Measurements from ENCODE around the gene ATP7B.
"Not testable (repeated sequence)": the region's sequence is repeated elsewhere in the genome, so short reads cannot be mapped to it uniquely, and the experiment has no call there.

ATP7B gene

DNA sequence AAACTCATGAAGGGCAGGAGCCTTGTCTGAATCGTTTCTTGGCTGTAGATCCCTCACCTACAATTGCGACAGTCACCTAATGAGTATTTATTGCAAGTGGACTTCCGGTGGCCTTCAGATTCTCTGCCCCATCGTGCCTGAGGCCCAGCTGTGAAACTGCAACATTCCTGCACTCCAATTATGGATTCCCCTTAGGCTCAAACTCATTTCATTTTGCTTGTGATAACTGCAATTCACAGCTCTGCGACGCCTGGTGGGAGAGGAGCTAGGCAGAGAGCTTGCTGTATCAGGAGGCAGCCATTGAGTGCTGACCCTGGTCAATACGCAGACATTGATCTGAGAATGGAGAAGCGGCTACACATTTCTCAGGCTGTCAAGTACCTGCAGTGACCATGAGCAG, 90.5 kb downstream of the ATP7B start:
- no peak for DNase-seq

DNA sequence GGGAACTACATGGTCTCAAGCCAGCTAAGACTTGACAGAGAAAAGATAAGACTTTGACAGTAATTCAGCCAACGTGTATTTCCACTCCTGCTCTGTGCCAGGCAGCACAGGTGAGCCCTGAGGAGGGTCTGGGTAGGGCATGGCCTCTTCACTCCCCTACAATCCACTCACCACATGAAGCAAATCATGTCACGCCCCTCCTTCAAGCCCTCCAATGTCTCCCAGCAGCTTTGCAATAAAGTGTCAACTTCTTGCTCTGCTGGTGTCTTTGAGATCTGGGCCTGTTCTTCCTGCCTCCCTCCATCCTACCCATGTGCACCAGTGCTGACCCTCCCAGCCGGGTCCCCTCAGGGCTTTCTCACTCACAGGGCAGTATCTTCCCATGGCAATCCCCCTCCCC, 91.0 kb downstream of the ATP7B start:
- DNase-seq = no peak

DNA sequence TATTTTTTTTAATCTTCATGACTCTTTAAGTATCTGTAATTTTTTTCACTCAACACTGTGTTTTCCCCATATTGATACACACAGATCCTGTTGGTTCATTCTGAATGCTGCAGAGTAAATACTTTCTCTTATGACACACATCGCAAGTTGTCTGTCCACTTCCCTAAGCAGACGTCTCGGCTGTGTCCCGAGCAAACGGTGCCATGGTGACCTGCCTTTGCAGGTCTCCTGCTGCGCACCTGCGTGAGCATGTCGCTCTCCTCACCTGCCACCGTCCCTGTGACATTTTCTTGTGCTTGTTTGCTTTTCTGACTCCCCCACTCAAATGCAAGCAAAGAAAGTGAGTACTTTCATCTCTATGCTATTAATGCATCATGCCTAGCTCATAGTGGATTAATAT, 91.7 kb downstream of the ATP7B start:
- DNase-seq = no peak

DNA sequence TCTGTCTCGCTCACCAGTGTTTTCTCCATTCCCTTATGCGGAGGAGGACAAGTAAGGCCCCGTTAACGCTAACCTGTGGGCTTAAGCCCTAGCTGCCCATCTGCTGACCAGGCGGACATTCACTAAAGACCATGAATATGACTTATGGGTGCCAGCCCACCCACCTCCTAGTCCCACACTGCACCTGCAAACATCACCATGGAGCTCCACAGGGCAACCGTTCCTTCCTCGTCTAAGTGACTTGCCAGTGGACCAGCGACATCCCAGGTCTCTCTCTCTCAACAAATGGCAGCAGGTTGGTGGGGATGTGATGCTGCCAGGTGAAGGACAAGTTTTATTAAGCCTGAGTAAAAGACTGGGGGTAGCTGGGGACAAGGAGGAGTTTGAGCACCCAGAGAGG, 94.3 kb downstream of the ATP7B start:
- no peak for DNase-seq

DNA sequence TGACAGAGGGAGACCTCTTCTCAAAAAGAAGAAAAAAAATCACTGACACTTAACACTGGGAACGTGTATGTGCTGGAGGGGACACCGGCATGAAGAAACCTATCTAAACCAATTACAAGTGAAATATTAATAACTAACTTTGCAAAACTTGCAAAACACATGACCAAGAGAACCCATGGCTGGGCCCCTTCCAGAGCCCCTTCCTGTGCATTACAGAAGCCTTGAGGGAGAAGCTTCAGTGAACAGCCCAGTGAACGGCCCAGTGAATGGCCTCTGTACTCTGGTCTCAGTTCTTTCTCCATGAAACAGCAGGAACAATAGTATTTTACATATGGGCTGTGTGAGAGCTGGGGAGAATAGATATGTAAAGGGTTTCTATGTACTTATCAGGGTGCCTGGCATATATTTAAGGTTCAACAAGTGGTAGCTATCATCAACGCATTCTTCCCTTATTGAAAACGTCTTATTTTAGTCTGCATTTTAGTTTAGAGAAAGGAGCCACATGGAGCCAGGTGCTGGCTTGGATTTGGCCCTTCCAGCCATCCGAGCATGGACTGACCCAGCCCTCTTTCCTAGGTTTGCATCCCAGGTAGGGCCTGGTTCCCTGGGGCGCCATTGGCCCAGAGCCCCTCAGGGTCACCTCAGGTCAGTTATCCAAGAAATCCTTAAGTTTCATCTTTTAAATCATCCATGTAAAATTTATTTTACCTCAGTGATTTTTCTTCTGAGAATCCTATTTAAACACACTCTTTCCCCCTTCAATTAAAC, 95.0 kb downstream of the ATP7B start:
- DNase-seq = no peak

DNA sequence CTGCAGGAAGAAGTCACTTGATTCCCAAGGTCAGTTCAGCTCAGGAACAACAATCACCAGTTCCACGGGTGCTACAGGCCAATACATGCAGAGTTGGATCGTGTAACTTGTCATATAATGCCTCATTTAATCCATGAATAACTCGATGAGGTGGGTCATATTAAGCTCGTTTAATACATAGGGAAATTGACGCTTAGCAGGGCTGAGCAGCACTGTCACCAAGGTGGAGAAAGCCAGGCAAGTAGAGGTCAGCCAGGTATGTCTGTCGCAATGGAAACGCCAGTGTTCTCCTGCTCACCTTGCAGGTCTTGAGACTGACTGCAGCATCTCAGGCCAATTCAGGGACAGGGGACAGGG, 97.1 kb downstream of the ATP7B start:
- DNase-seq = no peak

DNA sequence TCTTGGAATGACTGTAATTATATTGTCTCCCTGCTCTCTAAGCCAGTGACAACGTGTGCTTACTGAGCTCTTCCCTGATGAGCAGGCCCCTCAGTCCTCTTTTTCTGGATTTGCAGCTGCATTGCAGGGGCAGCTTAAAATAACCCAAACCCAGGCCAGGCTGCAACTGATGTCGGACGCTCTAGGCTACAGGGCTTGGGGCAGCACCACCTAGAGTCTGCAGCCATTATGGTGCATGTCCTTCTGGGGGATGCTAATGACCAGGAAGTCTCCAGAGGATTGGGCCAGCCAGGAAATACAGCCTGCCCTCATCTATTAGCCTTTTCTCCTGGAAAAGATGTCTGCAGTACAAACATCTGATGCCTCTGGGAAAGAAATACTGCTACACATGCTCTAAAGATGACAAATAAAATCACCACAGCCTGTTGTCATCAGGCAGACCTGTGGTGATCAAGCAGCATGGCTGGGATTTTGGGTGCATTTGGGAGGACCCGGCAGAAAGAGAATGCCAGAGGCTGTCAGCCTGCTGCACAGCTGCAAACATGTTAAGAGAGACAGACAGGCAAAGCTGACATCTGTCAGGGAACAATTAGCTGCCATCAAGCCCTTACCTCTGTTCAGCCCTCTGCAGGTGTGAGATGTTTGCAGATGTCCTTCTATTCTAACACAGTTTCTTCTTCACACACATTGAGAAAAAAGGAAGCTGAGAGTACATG, 97.7 kb downstream of the ATP7B start:
- peak in 1 of 2 experiments; percentile 50 for DNase-seq

DNA sequence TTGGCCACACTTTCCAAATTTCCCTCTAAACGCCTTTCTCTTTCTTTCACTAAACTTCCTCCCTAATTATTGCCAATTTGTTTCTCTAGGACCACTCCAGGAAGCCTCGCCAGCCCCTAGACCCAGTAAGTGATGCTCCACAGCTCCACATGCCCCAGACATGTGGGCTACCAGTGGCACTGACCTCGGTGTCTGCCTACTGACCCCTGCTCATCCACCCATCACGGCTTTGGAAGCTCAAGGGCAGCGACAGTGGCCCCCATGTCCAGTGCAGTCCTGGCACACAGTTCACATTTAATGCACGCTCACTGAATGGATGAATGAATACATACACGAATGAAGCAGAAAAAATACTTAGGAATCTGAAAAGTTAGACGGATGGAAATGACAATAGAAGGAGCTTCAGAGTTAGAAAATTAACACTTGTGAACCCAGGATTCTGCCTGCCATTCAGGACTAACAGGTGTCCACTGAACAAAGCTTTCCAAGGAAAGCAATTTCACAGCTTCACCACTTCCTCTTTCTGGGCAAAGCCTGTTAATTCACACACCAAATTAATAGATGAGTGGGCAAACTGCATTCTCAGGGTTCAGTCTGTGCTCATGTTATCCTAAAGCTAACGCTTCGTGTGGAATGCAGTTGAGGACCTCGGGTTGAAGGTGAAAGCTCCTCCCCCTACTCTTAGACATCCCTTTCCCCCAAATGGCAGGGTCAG, 98.6 kb downstream of the ATP7B start:
- DNase-seq = no peak

DNA sequence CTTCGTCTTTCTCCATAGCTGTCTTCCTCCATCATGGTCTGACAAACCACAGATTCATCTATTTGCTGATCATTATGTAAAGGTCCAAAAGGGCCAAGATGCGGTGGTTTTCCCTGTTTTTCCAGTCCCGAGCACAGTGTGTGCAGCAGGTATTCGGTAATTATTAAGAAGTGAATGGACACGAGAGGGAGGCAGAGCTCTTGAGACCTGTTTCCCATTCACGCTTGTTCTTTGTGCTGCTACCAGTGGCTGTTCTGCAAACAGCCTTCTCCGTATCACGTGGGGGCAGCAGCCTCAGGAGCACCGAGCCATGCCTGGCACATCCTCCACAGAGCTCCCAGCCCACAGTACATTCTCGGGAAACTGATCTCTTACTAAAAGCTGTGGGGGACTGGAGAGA, 99.2 kb downstream of the ATP7B start:
- peak; percentile 62 to 73 for DNase-seq

DNA sequence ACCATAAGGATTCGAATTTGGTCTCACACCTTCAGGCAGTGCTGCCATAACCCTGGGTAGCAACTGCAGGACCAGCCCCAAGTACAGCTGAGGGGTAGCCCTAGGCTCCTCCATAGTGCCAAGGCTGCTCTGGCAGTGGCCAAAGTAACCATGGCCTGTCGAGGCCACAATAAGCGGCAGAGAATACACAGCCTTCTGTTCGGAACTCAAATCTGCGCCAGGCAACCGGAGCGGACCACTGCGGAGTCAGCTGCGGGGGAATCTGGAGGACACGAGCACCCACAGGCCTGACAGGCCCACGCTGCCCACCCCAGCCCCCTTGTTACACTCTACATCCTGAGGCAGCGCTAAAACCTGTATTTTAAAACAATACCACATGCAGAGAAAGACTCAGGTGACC, 100.7 kb downstream of the ATP7B start:
- no peak for DNase-seq

DNA sequence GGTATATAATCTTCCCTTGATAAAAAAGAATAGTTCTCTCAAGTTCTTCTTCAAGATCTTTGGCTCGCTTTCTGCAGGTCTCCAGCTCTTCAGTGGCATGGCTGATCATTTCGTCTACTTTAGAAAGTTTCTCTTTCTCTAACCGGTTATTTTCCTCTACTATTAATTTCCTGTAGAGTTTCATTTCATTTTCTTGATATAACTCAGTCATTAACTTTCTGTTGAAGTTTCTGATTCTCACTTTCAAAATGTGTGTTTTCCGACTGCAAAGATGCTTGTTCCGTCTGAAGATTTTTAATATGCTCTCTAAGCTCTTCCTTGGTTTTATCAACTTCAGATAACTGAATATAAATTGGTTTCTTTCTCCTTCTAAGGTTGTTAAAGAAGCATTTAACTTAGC, 102.0 kb downstream of the ATP7B start:
- not testable (repeated sequence) for DNase-seq

DNA sequence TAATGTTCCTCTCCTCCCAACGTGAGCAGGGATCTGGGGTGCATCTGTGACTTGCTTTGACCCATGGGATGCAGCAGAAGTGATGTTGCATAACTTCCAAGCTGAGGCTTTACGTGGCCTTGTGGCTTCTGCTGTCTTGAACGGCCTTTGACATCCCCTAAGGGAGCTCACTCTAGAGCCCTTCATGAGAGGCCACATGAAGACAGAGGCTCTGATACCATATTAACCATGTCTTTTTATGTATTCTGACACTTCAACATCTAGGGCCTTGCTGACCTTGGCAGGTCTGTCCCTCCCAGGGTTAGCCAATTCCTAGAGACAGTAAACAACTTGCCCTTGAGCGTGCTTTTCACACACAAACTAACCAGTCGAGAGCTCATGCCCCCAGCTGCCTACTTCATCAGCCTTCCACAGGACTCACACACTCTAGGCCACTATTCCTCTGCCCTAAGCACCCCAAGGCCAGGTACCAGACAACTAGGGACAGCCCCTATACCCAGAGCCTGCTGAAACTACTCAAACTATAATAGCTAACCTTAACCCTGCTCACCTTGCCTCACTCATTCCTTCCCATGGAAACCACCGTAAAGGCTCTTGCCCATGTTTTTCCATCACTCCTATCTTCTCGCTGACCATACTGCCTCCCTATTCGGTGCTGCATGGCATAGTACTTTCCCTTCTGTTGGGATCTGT, 104.1 kb downstream of the ATP7B start:
- no peak for DNase-seq

DNA sequence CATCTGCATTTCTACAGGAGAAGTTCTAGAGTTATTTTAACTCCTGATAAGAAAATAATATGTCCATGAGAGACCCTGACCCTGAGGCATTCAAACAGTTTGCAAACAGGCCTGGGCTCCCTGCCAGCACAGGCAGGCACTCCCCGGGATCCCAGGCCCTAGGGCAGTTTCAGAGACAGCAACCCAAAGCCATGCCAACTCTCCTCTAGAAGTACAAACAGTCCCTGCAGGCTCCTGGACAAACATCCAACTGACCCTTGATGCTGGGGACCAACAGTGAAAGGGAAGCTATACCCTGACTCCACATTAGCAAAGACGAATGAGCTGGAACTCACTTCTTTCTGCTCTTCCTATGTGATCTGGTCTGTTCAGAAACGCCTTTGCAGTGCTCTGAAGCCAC, 104.7 kb downstream of the ATP7B start:
- DNase-seq = no peak

DNA sequence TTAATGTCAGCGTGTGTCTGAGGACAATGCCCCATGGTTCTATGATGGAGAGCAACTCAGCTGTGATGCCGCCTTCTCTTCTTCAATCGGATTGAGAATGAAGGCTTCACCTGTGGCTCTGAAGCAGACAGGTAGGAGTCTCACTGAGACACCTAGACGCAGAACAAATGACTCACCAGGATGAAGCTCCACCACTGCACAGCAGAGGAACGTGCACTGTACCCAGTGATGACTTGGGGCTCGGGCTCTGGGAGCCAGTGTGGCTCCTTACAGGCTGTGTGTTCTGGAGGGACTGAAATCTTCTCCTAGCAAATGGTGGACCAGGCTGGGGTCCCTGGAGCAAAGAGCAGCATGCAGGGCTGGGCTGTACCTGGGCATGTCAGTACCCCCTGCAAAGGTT, 105.5 kb downstream of the ATP7B start:
- peak in 1 of 2 experiments; percentile 17 for DNase-seq

DNA sequence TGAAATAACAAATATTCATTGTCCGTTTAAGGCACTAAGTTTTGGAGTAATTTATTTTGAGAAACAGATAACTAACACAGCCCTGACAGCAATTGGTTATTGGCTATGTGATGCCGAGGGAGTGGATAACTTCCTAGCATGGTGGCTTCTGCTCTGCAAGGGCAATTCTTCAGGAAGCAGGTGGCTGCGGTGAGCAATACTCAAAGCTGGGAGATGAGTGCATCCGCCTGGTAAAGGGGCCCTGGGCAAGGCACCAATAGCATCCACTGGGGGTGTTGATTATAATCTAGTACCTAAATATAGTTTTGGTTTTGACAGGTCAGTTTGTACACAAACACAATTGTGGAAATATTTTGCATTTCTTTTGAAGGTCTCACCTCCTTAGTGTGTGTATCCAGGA, 108.5 kb downstream of the ATP7B start:
- no peak for DNase-seq

DNA sequence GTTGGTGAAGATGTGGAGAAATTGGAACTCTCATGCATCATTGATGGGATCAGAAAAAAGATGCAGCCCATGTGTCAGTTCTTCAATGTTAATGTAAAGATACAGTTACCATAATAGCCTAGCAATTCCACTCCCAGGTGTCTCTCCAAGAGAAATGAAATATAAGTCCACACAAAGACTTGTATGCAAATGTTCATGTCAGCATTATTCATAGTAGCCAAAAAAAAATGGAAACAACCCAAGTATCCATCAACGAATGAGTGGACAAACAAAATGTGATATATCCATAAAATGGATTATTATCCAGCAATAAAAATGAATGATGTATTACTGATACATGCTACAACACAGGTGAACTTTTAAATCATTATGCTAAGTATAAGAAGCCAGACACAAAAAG, 110.8 kb downstream of the ATP7B start:
- DNase-seq = peak; percentile 50 to 60

DNA sequence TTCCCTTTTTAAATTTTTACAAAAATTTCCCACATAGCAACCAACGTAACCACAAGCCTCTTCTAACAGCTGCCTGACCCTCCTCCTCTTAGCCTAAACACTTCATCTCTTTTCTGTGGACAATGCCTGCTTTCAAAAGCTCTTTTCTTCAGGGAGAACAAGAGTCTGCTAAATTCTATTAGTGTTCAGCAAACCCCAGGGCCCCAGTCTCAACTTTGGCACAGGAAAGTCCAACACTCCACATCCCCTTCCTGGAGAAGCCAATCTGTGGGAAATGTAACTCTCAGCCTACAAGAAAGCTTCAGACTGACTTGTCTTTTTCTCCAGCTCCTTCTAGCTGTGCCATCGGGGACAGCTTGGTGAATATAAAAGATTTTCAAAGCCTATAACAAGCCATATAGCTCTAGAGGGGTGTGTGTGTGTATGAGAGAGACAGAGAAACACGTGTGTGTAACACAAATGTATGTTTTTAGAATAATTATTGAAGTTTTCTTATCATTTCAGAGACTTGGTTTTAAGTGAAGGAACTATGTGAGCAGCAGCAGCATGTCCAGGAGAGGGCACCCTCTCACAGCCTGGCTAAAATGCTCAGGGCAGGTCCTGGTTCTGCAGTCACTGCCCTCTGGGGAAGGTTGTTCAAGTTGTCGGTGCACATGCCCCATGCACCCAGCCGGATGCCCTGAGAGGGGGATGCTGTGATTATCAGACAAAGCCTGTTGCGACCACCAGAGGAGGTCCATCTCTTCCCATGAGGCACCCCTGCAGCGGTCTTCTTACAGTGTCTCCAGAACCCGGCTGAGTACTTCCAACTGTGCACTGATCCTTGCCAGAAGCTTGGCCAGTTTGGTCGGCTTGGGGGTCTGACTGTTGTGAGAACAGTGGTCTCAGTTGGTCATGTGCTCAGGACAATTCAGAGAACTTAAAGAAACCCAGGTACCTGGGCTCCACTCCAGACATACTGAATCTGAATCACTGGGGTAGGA, 115.1 kb downstream of the ATP7B start:
- DNase-seq = peak; percentile 20 to 71

DNA sequence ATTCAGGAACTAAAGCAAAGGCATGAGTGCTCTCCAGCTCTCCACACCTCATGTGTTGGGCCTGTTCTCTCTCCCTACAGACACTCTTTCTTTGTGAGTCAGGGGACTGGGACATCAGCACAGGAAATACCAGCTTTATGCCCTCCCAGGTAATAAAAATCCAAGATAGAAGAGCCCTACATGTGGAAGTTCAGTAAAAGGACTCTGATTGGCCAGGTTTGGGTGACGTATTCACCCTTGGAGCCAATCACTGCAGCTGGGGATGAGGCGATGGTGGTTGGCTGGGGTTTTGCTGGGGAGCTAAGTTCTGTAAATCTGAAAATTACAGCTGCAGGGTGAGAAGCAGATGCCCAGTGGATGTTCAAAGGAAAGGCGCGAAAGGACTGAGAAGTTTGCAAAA, 117.0 kb downstream of the ATP7B start:
- no peak for DNase-seq

DNA sequence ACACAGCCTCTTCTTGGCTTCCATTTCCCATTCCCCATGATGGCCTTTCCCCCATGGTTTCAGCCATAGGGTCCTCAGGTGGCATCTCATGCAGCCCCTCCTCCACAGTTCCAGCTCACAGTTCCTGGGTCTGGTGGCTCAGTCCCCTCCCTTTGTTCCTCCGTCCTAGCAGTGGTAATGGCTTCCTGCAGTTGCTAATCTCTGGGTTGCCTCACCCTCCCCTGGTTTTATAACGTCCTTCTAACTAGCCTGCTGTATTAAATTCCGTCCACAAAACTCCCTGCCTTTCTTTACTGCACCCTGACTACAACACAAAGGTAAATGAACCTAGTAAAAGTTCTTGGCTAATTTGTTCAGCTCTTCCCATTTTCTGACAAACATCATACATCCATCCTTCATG, 118.6 kb downstream of the ATP7B start:
- no peak for DNase-seq

DNA sequence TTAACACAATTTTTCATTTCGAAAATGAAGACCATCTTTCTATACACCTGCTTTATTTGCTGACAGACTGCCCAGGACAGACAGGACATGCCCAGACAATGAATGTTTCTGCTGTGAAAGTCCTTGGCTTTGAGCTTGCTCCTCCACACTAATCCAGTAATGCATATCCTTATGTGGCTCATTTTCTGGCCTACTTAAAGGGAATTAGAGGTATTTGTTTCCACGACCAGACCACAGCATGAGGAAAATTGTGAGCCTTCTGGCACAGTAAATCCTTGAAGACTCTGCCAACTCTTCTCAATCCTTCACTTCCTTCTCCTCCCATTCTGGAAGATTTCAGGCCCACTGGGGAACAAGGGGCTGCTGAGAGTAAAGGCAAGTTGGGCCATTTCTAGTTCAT, 123.8 kb downstream of the ATP7B start:
- DNase-seq = no peak

DNA sequence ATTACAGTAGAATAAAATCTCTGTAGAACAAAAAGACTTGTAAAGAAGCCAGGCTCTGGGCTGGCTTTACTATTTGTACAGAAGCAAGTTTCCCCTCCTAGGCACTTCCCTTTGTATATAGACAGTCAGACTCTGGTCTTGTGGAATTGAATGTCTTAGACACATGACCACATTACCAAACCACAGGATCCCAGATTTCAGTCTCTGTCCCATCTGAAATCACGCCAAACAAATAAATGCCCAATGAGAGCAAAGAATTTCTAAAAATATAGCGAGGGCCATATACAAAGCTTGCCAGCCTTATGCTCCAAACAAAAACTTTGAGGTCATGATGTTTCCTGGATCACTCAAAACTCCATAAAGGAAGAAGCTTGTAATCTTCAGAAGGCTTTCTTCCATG, 125.6 kb downstream of the ATP7B start:
- DNase-seq = no peak

DNA sequence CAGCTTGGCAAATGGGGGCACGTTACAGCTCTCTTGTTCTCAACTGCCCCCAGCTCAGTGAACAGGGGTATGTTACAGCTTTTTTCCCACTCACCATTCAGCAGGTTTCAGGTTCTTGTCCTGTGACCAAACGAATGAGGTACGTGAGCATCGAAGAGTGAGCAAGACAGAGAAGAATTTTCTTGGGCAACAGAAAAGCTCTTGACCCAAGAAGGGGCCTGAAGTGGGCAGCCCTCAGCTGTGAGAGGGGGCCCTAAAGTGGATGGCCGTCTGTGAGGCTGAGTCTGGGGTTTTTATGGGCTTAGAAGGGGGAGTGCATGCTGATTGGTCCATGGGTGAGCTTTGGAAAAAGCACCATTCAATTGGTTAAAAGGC, 128.0 kb downstream of the ATP7B start:
- DNase-seq = no peak
